Calu3 (cell line): Measurements from ENCODE around the gene ST3GAL4. TPM values are rescaled to one million over a fixed set of nuclear protein-coding genes. Genes with fewer than 3 reads are reported as not detected.

Experiments
- BruUV-seq: library from RNA; stranded (reverse); fragments of 400-500 nt; replicated peaks from 2 replicates; lab custom pipeline; 2021; lab: Mats Ljungman, UMichigan
- CTCF ChIA-PET: fragments of 300-600 bp; sonication (Branson Sonifier 250); formaldehyde crosslinking; loops from one replicate; lab custom pipeline; 2022; ENCODE audit warnings: antibody characterized with exemption; lab: Charles Lee
- DNase-seq: peaks from one replicate; pipeline ENCODE4 v3.0.0; 2022
- H3K27ac Mint-ChIP-seq: one replicate; pipeline ENCODE4 v1.8.0; 2022; ENCODE audit warnings: mixed read lengths; ENCODE audit not compliant: unreplicated experiment
- H3K27me3 Mint-ChIP-seq: one replicate; pipeline ENCODE4 v1.8.0; 2022; ENCODE audit warnings: mixed read lengths; ENCODE audit not compliant: unreplicated experiment
- H3K36me3 Mint-ChIP-seq: one replicate; pipeline ENCODE4 v1.8.0; 2022; ENCODE audit warnings: mild to moderate bottlenecking, moderate library complexity, mixed read lengths; ENCODE audit not compliant: insufficient read depth, unreplicated experiment
- H3K4me1 Mint-ChIP-seq: one replicate; pipeline ENCODE4 v1.8.0; 2022; ENCODE audit warnings: mild to moderate bottlenecking, low read depth, mixed read lengths; ENCODE audit not compliant: unreplicated experiment
- H3K4me3 Mint-ChIP-seq: one replicate; pipeline ENCODE4 v1.8.0; 2022; ENCODE audit warnings: mild to moderate bottlenecking, low read depth, moderate library complexity, mixed read lengths; ENCODE audit not compliant: unreplicated experiment
- H3K9me3 Mint-ChIP-seq: one replicate; pipeline ENCODE4 v1.8.0; 2022; ENCODE audit warnings: low read depth, mixed read lengths; ENCODE audit not compliant: unreplicated experiment
- CTCF ChIP-seq: fragments of 200-600 bp; IDR thresholded peaks from one replicate; pipeline ENCODE4 v1.8.0; 2022; ENCODE audit warnings: antibody characterized with exemption; ENCODE audit not compliant: unreplicated experiment
- intact Hi-C: fragments of 100-400 bp; cut with micrococcal nuclease; formaldehyde crosslinking; loops from one replicate; pipeline ENCODE4 v1.10.0; 2022; ENCODE audit not compliant: unreplicated experiment
- total RNA-seq: library from RNA; stranded (reverse); gene quantifications from 2 replicates; pipeline ENCODE4 v1.2.3, GENCODE V29; 2022

The ST3GAL4 gene
- total RNA-seq, 1 experiment from 2014 or later: 27.9 TPM

- H3K4me1 Mint-ChIP-seq: peaks cover 14% of the 10 kb centered on the region
- TF ChIP-seq CTCF: no peak
- BruUV-seq: no TSS peak
- intact Hi-C loops: loop anchor here (5.0 kb wide), 1 partner anchor 46 kb away; no protein-coding TSS in a partner anchor
- DNase-seq: no peak
- H3K36me3 Mint-ChIP-seq: peaks cover 38% of the 10 kb centered on the region
- no peaks in the 10 kb centered on the region for H3K27me3 Mint-ChIP-seq
- H3K9me3 Mint-ChIP-seq: no peaks in the 10 kb centered on the region
- no peak overlapping the region for H3K27ac Mint-ChIP-seq
- no peak overlapping the region for H3K4me3 Mint-ChIP-seq
- CTCF ChIA-PET: interaction anchor here (0.6 kb wide), 1 partner anchor 58 kb away, joined by 3 read pairs; no protein-coding TSS in a partner anchor
Measured at GRCh38 chr11:126357969-126358762, 2.7 kb downstream of the ST3GAL4 start.

DNA sequence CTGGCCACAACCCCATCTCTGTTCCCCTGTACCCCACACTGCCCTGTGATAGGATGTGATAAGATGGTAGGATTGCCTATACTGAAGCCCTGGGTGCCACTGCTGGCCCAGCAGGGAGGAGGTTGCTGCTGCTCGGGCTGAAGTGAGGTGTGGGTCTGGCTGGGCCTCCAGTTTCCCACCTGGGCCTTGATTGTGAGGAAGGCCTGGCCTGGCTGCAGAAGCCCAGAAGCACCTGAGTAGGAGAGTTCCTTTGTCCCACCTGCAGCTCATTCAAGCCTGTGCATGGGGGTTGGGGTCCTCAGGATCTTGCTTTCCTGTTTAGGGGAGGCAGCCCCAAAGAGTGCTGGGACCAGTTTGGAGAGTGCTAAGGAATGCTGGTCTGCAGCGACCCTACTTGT lies 3.3 kb downstream of the ST3GAL4 start:
- BruUV-seq: no TSS peak
- CTCF ChIA-PET: no interaction called here

GRCh38 chr11:126359431-126360048 lies 4.1 kb downstream of the ST3GAL4 start:
- no peak overlapping the region for H3K27ac Mint-ChIP-seq
- intact Hi-C loops: loop anchor here (5.0 kb wide), 1 partner anchor 47 kb away; no protein-coding TSS in a partner anchor
- CTCF ChIA-PET: interaction anchor here (0.7 kb wide), 1 partner anchor 554 kb away, joined by 9 read pairs; no protein-coding TSS in a partner anchor
- H3K4me3 Mint-ChIP-seq: no peak overlapping the region
- H3K27me3 Mint-ChIP-seq: no peaks in the 10 kb centered on the region
- no peak for DNase-seq
- no peaks in the 10 kb centered on the region for H3K9me3 Mint-ChIP-seq
- peaks cover 32% of the 10 kb centered on the region for H3K36me3 Mint-ChIP-seq
- TF ChIP-seq CTCF: no peak
- BruUV-seq: no TSS peak
- H3K4me1 Mint-ChIP-seq: peaks cover 5% of the 10 kb centered on the region

More for the DNA sequence above, 3.3 kb downstream of the ST3GAL4 start:
- no peak overlapping the region for H3K4me3 Mint-ChIP-seq
- DNase-seq: no peak
- no peaks in the 10 kb centered on the region for H3K9me3 Mint-ChIP-seq
- no peak for TF ChIP-seq CTCF
- intact Hi-C loops: loop anchor here (5.0 kb wide), 1 partner anchor 46 kb away; no protein-coding TSS in a partner anchor
- H3K27ac Mint-ChIP-seq: no peak overlapping the region
- peaks cover 33% of the 10 kb centered on the region for H3K36me3 Mint-ChIP-seq
- H3K27me3 Mint-ChIP-seq: no peaks in the 10 kb centered on the region
- peaks cover 8% of the 10 kb centered on the region for H3K4me1 Mint-ChIP-seq

DNA sequence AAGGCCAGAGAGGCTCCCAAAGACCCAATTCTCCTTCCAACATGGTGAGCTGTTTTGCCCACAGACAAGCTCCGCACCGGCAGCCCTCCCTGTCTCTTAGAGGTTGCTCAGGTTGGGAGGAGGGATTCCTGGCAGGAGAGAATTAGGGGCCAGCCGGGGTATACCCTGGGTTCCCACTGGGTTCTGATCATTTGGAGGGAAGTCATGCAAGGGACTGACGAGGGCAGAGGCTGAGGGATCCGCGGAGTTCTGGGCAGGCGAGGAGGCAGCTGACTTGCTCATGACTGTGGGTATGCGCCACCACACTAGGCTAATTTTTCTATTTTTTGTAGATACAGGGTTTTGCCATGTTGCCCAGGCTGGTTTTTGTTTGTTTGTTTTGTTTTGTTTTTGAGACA lies 4.6 kb downstream of the ST3GAL4 start:
- Mint-ChIP-seq H3K9me3 (no peaks in the 10 kb centered on the region), H3K36me3 (peaks cover 27% of the 10 kb centered on the region), H3K27ac (no peak overlapping the region), H3K4me1 (no peaks in the 10 kb centered on the region), H3K27me3 (no peaks in the 10 kb centered on the region), H3K4me3 (no peak overlapping the region)
- no TSS peak for BruUV-seq
- intact Hi-C loops: no loop called here
- CTCF ChIA-PET: interaction anchor here (0.7 kb wide), 1 partner anchor 554 kb away, joined by 9 read pairs; no protein-coding TSS in a partner anchor
- no peak for DNase-seq
- TF ChIP-seq CTCF: no peak
